CD14-positive monocyte (primary cell): ENCODE data around the gene PDE9A. TPM values are rescaled to one million over a fixed set of nuclear protein-coding genes. Genes with fewer than 3 reads are reported as not detected.

Source experiments
- DNase-seq, 3 donors: peaks; one replicate each; pipeline ENCODE4 v3.0.0-alpha.2; 2011 to 2022
- H2AFZ ChIP-seq: 2 replicates; pipeline ENCODE4 v1.6.0; 2012; ENCODE audit warnings: mild to moderate bottlenecking, low read depth, low read length, inconsistent platforms; ENCODE audit not compliant: insufficient read depth, poor library complexity, severe bottlenecking
- H3K27ac ChIP-seq, 2 donors: 1 replicate in 1 of 2; 2 replicates in 1 of 2; pipeline ENCODE4 v1.5.1; 2012 to 2013; ENCODE audit warnings: low read length in 2 of 2, control low read depth in 1 of 2, inconsistent platforms in 1 of 2, low read depth in 1 of 2, mild to moderate bottlenecking in 1 of 2
- H3K27me3 ChIP-seq, 2 donors: one replicate each; pipeline versions ENCODE4 v1.6.0 to v1.6.1; 2011 to 2013; ENCODE audit warnings: low read length in 2 of 2; ENCODE audit not compliant: control insufficient read depth in 2 of 2, insufficient read depth in 2 of 2
- H3K36me3 ChIP-seq, 2 donors: replicated peaks in 1 of 2; 1 replicate in 1 of 2; 2 replicates in 1 of 2; pipeline versions ENCODE4 v1.5.1 to v1.6.1; 2012 to 2013; ENCODE audit warnings: low read length in 2 of 2, control low read depth in 1 of 2, inconsistent platforms in 1 of 2, mild to moderate bottlenecking in 1 of 2; ENCODE audit not compliant: insufficient read depth in 2 of 2, control insufficient read depth in 1 of 2
- H3K4me1 ChIP-seq, 2 donors: 1 replicate in 1 of 2; 2 replicates in 1 of 2; pipeline versions ENCODE4 v1.5.1 to v1.6.1; 2012 to 2013; ENCODE audit warnings: low read length in 2 of 2, control low read depth in 1 of 2, inconsistent platforms in 1 of 2, mild to moderate bottlenecking in 1 of 2, moderate library complexity in 1 of 2; ENCODE audit not compliant: insufficient read depth in 2 of 2, control insufficient read depth in 1 of 2
- H3K4me2 ChIP-seq: replicated peaks from 2 replicates; pipeline ENCODE3; 2012; ENCODE audit warnings: low read length, moderate library complexity, mild to moderate bottlenecking; ENCODE audit not compliant: poor library complexity, severe bottlenecking; ENCODE audit errors: extremely low read depth
- H3K4me3 ChIP-seq, 3 experiments: fragments of 200-600 bp in 1 of 3; sonication (generic) in 1 of 3; replicated peaks in 1 of 3; 1 replicate in 2 of 3; 2 replicates in 1 of 3; pipeline ENCODE4 v1.5.1; 2011 to 2013; ENCODE audit warnings: low read length in 3 of 3, mild to moderate bottlenecking in 3 of 3, control low read depth in 2 of 3, low read depth in 2 of 3, inconsistent platforms in 1 of 3, moderate library complexity in 1 of 3
- H3K79me2 ChIP-seq: 2 replicates; pipeline ENCODE4 v1.6.0; 2012; ENCODE audit warnings: mild to moderate bottlenecking, control low read depth, inconsistent platforms, low read length, moderate library complexity; ENCODE audit not compliant: insufficient read depth
- H3K9ac ChIP-seq: 2 replicates; pipeline ENCODE4 v1.6.0; 2017; ENCODE audit warnings: low read length, mild to moderate bottlenecking; ENCODE audit not compliant: insufficient read depth, poor library complexity, severe bottlenecking
- H3K9me3 ChIP-seq, 2 donors: replicated peaks in 1 of 2; 1 replicate in 1 of 2; 2 replicates in 1 of 2; pipeline versions ENCODE4 v1.5.1 to v1.6.1; 2012 to 2013; ENCODE audit warnings: low read length in 2 of 2, control low read depth in 1 of 2; ENCODE audit not compliant: control insufficient read depth in 1 of 2, insufficient read depth in 1 of 2
- H4K20me1 ChIP-seq: 2 replicates; pipeline ENCODE4 v1.6.0; 2012; ENCODE audit warnings: mild to moderate bottlenecking, low read length, control low read depth, moderate library complexity; ENCODE audit not compliant: insufficient read depth
- H3K27ac Mint-ChIP-seq, 7 donors: one replicate each; pipeline ENCODE4 v1.8.0; 2020; ENCODE audit warnings: mild to moderate bottlenecking in 7 of 7, mixed read lengths in 7 of 7, moderate library complexity in 6 of 7, inconsistent platforms in 2 of 7
- H3K27me3 Mint-ChIP-seq, 3 donors: one replicate each; pipeline ENCODE4 v1.8.0; 2021 to 2022; ENCODE audit warnings: low read depth in 3 of 3, mild to moderate bottlenecking in 3 of 3, mixed read lengths in 3 of 3, moderate library complexity in 3 of 3, inconsistent platforms in 1 of 3
- H3K36me3 Mint-ChIP-seq, 2 donors: one replicate each; pipeline ENCODE4 v1.8.0; 2020; ENCODE audit warnings: mixed read lengths in 2 of 2, inconsistent platforms in 1 of 2, mild to moderate bottlenecking in 1 of 2
- H3K4me1 Mint-ChIP-seq: one replicate; pipeline ENCODE4 v1.8.0; 2020; ENCODE audit warnings: mild to moderate bottlenecking, mixed read lengths
- H3K4me3 Mint-ChIP-seq, 2 donors: one replicate each; pipeline ENCODE4 v1.8.0; 2020; ENCODE audit warnings: mild to moderate bottlenecking in 2 of 2, mixed read lengths in 2 of 2, moderate library complexity in 1 of 2
- H3K9me3 Mint-ChIP-seq, 7 donors: one replicate each; pipeline ENCODE4 v1.8.0; 2020 to 2022; ENCODE audit warnings: mixed read lengths in 7 of 7, mild to moderate bottlenecking in 6 of 7, moderate library complexity in 6 of 7, inconsistent platforms in 2 of 7
- CTCF ChIP-seq: fragments of 200-600 bp; IDR thresholded peaks from one replicate; pipeline ENCODE4 v1.8.0; 2022; ENCODE audit warnings: antibody characterized with exemption, mild to moderate bottlenecking
- WGBS: methylation state at CpG from one replicate; pipeline ENCODE4 v1.1.5; 2013; ENCODE audit warnings: missing lambda C conversion rate; ENCODE audit not compliant: insufficient coverage; 5-methylcytosine and 5-hydroxymethylcytosine counted together
- intact Hi-C, 2 donors: fragments of 100-400 bp; cut with micrococcal nuclease; formaldehyde crosslinking; loops; one replicate each; pipeline versions ENCODE4 v1.15.0 to v1.15.1; 2023
- polyA plus RNA-seq, 3 donors: library from polyadenylated mRNA; depleted of rRNA in 1 of 3; unstranded in 2 of 3; stranded (reverse) in 1 of 3; fragments of 300-500 nt in 2 of 3; fragments of >200 nt in 1 of 3; fragmentation: Illumina TruSeq in 2 of 3; gene quantifications; 1 replicate in 2 of 3; 2 replicates in 1 of 3; pipeline ENCODE4 v1.2.3, GENCODE V29; 2012 to 2021

The PDE9A gene
- polyA plus RNA-seq, 3 donors = 0.05 to 0.52 TPM; not detected in 1

- H3K79me2 ChIP-seq = no peaks in the 10 kb centered on the region
- TF ChIP-seq CTCF = no peak
- no peaks in the 10 kb centered on the region for H3K9me3 Mint-ChIP-seq
- no peak overlapping the region for H3K27ac ChIP-seq
- no peaks in the 10 kb centered on the region for H3K4me1 ChIP-seq
- no peaks in the 10 kb centered on the region for H4K20me1 ChIP-seq
- 100% methylated on average over 2 of the region's 7 CpGs for WGBS
- intact Hi-C loops = no loop called here
- no peak overlapping the region for H3K9ac ChIP-seq
- no peaks in the 10 kb centered on the region for H3K36me3 Mint-ChIP-seq
- no peaks in the 10 kb centered on the region for H3K27me3 ChIP-seq
- peaks cover 2 to 9% (median 8%) of the 10 kb centered on the region in 3 donors for H3K27me3 Mint-ChIP-seq
- H3K27ac Mint-ChIP-seq = peak overlapping the region in 1 of 7 donors; percentile 68
- no peak overlapping the region for H3K4me3 ChIP-seq
- H3K9me3 ChIP-seq = no peaks in the 10 kb centered on the region
- H3K4me1 Mint-ChIP-seq = no peaks in the 10 kb centered on the region
- no peak overlapping the region for H3K4me2 ChIP-seq
- no peak overlapping the region for H3K4me3 Mint-ChIP-seq
- no peak for DNase-seq
- no peak overlapping the region for H2AFZ ChIP-seq
- H3K36me3 ChIP-seq = no peaks in the 10 kb centered on the region
Observed at GRCh38 chr21:42623694-42624093, 29.7 kb upstream of the PDE9A start.

- H2AFZ ChIP-seq = no peak overlapping the region
- H3K4me2 ChIP-seq = no peak overlapping the region
- Mint-ChIP-seq H3K36me3 (no peaks in the 10 kb centered on the region), H3K27me3 (peaks cover 2 to 9% (median 8%) of the 10 kb centered on the region in 3 donors), H3K9me3 (no peaks in the 10 kb centered on the region), H3K4me3 (no peak overlapping the region), H3K4me1 (no peaks in the 10 kb centered on the region), H3K27ac (no peak overlapping the region)
- DNase-seq = no peak
- H3K4me3 ChIP-seq = no peak overlapping the region
- WGBS = 61% methylated on average over 7 of the region's 13 CpGs
- TF ChIP-seq CTCF = no peak
- H4K20me1 ChIP-seq = no peaks in the 10 kb centered on the region
- H3K4me1 ChIP-seq = no peaks in the 10 kb centered on the region
- H3K27ac ChIP-seq = no peak overlapping the region
- intact Hi-C loops = no loop called here
- H3K27me3 ChIP-seq = no peaks in the 10 kb centered on the region
- H3K9me3 ChIP-seq = no peaks in the 10 kb centered on the region
- no peaks in the 10 kb centered on the region for H3K79me2 ChIP-seq
- no peaks in the 10 kb centered on the region for H3K36me3 ChIP-seq
- no peak overlapping the region for H3K9ac ChIP-seq
Observed at GRCh38 chr21:42624095-42624790, 29.2 kb upstream of the PDE9A start.
